HEK293T (cell line): ENCODE measurements around the gene STK16.

Experiments
- ARNT ChIP-seq: fragments of 450-650 bp; IDR thresholded peaks from 2 replicates; pipeline ENCODE4 v1.6.1; 2017; ENCODE audit warnings: mild to moderate bottlenecking
- BHLHE40 ChIP-seq: fragments of 450-650 bp; IDR thresholded peaks from 2 replicates; pipeline ENCODE4 v1.6.1; 2016; ENCODE audit warnings: mild to moderate bottlenecking, moderate library complexity, borderline replicate concordance
- ELF4 ChIP-seq: fragments of 450-650 bp; IDR thresholded peaks from 2 replicates; pipeline ENCODE4 v1.6.1; 2017; ENCODE audit warnings: antibody characterized with exemption
- FOXA1 ChIP-seq: fragments of 450-650 bp; IDR thresholded peaks from 2 replicates; pipeline ENCODE4 v1.6.1; 2016; ENCODE audit warnings: mild to moderate bottlenecking
- FOXK2 ChIP-seq: fragments of 450-650 bp; IDR thresholded peaks from 2 replicates; pipeline ENCODE4 v1.6.1; 2016; ENCODE audit warnings: mild to moderate bottlenecking
- FOXM1 ChIP-seq: fragments of 450-650 bp; IDR thresholded peaks from 2 replicates; pipeline ENCODE4 v1.6.1; 2017; ENCODE audit warnings: mild to moderate bottlenecking, borderline replicate concordance
- HDGF ChIP-seq: fragments of 450-650 bp; IDR thresholded peaks from 2 replicates; pipeline ENCODE4 v1.6.1; 2017; ENCODE audit warnings: antibody characterized with exemption, borderline replicate concordance
- L3MBTL2 ChIP-seq: fragments of 450-650 bp; conservative IDR thresholded peaks from 2 replicates; pipeline ENCODE4 v1.6.1; 2016; ENCODE audit warnings: mild to moderate bottlenecking
- LEF1 ChIP-seq: fragments of 450-650 bp; IDR thresholded peaks from 2 replicates; pipeline ENCODE4 v1.6.1; 2017; ENCODE audit warnings: mild to moderate bottlenecking, borderline replicate concordance
- NFRKB ChIP-seq: fragments of 450-650 bp; IDR thresholded peaks from 2 replicates; pipeline ENCODE4 v1.6.1; 2016; ENCODE audit warnings: mild to moderate bottlenecking, moderate library complexity
- SP1 ChIP-seq: fragments of 450-650 bp; IDR thresholded peaks from 2 replicates; pipeline ENCODE4 v1.6.1; 2017
- SUZ12 ChIP-seq: fragments of 450-650 bp; IDR thresholded peaks from 2 replicates; pipeline ENCODE4 v1.6.1; 2016; ENCODE audit warnings: mild to moderate bottlenecking
- TARDBP ChIP-seq: fragments of 450-650 bp; IDR thresholded peaks from 2 replicates; pipeline ENCODE4 v1.6.1; 2016
- ZNF384 ChIP-seq: fragments of 450-650 bp; IDR thresholded peaks from 2 replicates; pipeline ENCODE4 v1.6.1; 2016

DNA sequence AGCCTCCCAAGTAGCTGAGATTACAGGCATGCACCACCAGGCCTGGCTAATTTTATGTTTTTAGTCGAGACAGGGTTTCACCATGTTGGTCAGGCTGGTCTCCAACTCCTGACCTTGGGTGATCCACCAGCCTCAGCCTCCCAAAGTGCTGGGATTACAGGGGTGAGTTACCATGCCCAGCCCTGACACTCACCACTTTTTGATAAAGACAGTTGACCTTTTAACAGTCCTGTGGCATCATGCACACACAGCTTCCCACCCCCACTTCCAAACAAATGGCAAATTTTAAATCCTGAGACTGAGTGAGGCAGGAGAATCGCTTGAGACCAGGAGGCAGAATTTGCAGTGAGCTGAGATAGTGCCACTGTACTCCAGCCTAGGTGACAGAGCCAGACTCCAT is 27.7 kb downstream of the STK16 start:
- TF ChIP-seq FOXA1 (no peak), L3MBTL2 (no peak), LEF1 (no peak), FOXM1 (no peak), SP1 (no peak), TARDBP (no peak), BHLHE40 (no peak), HDGF (no peak), ELF4 (no peak), ARNT (no peak), ZNF384 (no peak), NFRKB (no peak), FOXK2 (no peak), SUZ12 (no peak)
